Gastrocnemius medialis (tissue), 4 donors: ENCODE data around the gene SERPINE2. TPM values are rescaled to one million over a fixed set of nuclear protein-coding genes. Genes with fewer than 3 reads are reported as not detected.

Source experiments
- ATAC-seq, 2 donors: fragments of 150-250 bp; one replicate each; pipeline ENCODE4 v1.9.1; 2016
- DNase-seq, 2 donors: peaks; one replicate each; pipeline ENCODE4 v3.0.0-alpha.2; 2019
- H3K27ac ChIP-seq, 4 donors: fragments of 200-600 bp; sonication (generic); 1 replicate in 1 of 4; 2 replicates in 3 of 4; pipeline ENCODE4 v1.5.1; 2016 to 2018; ENCODE audit warnings: mild to moderate bottlenecking in 2 of 4, moderate library complexity in 1 of 4
- H3K27me3 ChIP-seq, 3 donors: fragments of 200-600 bp; sonication (generic) in 2 of 3; 1 replicate in 1 of 3; 2 replicates in 2 of 3; pipeline versions ENCODE4 v1.5.1 to v1.6.0; 2016 to 2019; ENCODE audit warnings: mild to moderate bottlenecking in 1 of 3, moderate library complexity in 1 of 3
- H3K36me3 ChIP-seq, 2 donors: fragments of 200-600 bp; sonication (generic) in 1 of 2; one replicate each; pipeline ENCODE4 v1.5.1; 2017 to 2018
- H3K4me1 ChIP-seq, 2 donors: fragments of 200-600 bp; sonication (generic) in 1 of 2; one replicate each; pipeline ENCODE4 v1.5.1; 2016 to 2017; ENCODE audit warnings: mild to moderate bottlenecking in 2 of 2
- H3K4me3 ChIP-seq, 4 donors: fragments of 200-600 bp; sonication (generic) in 3 of 4; 1 replicate in 1 of 4; 2 replicates in 3 of 4; pipeline ENCODE4 v1.5.1; 2016 to 2019; ENCODE audit warnings: mild to moderate bottlenecking in 2 of 4
- H3K9me3 ChIP-seq, 3 donors: fragments of 200-600 bp; sonication (generic) in 2 of 3; 1 replicate in 1 of 3; 2 replicates in 2 of 3; pipeline ENCODE4 v1.5.1; 2016 to 2019
- CTCF ChIP-seq, 5 experiments: fragments of 450-650 bp in 3 of 5; fragments of 200-600 bp in 2 of 5; sonication (generic) in 2 of 5; IDR thresholded peaks in 4 of 5; conservative IDR thresholded peaks in 1 of 5; 1 replicate in 4 of 5; 2 replicates in 1 of 5; pipeline ENCODE4 v1.5.1; 2016 to 2019; ENCODE audit warnings: antibody characterized with exemption in 5 of 5, mild to moderate bottlenecking in 3 of 5, moderate library complexity in 3 of 5
- POLR2A ChIP-seq, 2 donors: fragments of 450-650 bp; IDR thresholded peaks; one replicate each; pipeline ENCODE4 v1.6.1; 2017; ENCODE audit warnings: antibody characterized with exemption in 2 of 2, mild to moderate bottlenecking in 2 of 2, moderate library complexity in 2 of 2
- in situ Hi-C, 4 donors: fragments of 200-750 bp; cut with MboI; loops; one replicate each; pipeline versions ENCODE4 v1.15.0 to v1.8.0; 2017; ENCODE audit warnings: low sequenced_read_pairs in 4 of 4
- intact Hi-C: fragments of 100-400 bp; cut with DNase I; formaldehyde crosslinking; loops from one replicate; pipeline ENCODE4 v1.15.1; 2023; ENCODE audit warnings: low total_unique reads
- total RNA-seq, 4 donors: library from RNA; depleted of rRNA; stranded (reverse); fragments of >200 nt; gene quantifications; one replicate each; pipeline versions ENCODE4 v1.1.0 to v1.2.3, GENCODE V29; 2016

SERPINE2 gene
- total RNA-seq, 4 donors from 2014 or later: 0.41 to 2.8 (median 1.4) TPM

- Histone ChIP-seq H3K27me3 (peaks cover 21 to 34% (median 23%) of the 10 kb centered on the region in 3 donors), H3K4me1 (peaks cover 0 to 5% of the 10 kb centered on the region in 2 donors), H3K36me3 (no peaks in the 10 kb centered on the region), H3K9me3 (no peaks in the 10 kb centered on the region), H3K27ac (no peak overlapping the region), H3K4me3 (no peak overlapping the region)
- intact Hi-C loops (no loop called here), in situ Hi-C loops (no loop called here)
- DNase-seq (no peak), ATAC-seq (no peak)
- TF ChIP-seq CTCF (IDR thresholded peaks at IDR 0.05 in 4 of 5, conservative IDR thresholded peaks at IDR 0.05 in 1 of 5): no peak
- TF ChIP-seq POLR2A (IDR thresholded peaks at IDR 0.05): no peak
Observed at GRCh38 chr2:224036731-224037361, 2.2 kb downstream of the SERPINE2 start.

GRCh38 chr2:224034017-224034416 lies 5.1 kb downstream of the SERPINE2 start:
- H3K27ac ChIP-seq: no peak overlapping the region
- no peaks in the 10 kb centered on the region for H3K9me3 ChIP-seq
- in situ Hi-C loops (no loop called here), intact Hi-C loops (no loop called here)
- H3K27me3 ChIP-seq: peaks cover 21 to 24% (median 23%) of the 10 kb centered on the region in 3 donors
- H3K4me1 ChIP-seq: peaks cover 0 to 5% of the 10 kb centered on the region in 2 donors
- H3K4me3 ChIP-seq: no peak overlapping the region
- H3K36me3 ChIP-seq: no peaks in the 10 kb centered on the region
- no peak for DNase-seq
- no peak for TF ChIP-seq POLR2A (IDR thresholded peaks at IDR 0.05)
- no peak for ATAC-seq

DNA sequence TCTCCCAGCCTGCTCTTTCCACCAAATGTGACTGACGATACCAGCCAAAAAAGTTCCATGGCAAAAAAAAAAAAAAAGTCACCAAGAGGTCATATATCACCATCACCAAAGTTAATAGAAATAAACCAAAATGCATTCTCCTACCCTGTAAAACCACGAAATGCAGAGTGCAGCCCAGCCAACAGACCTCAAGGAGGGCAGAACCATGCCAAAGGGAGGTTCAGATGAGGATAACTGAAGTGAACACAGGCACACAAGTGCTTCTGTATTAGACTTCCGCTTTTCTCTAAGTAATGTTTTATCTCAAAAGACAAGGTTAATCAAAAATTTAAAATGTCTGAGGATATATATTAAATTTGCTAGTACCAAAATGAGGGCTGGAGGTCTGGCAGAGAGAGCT lies 5.5 kb downstream of the SERPINE2 start:
- no peaks in the 10 kb centered on the region for H3K9me3 ChIP-seq
- peaks cover 21 to 23% (median 23%) of the 10 kb centered on the region in 3 donors for H3K27me3 ChIP-seq
- DNase-seq (no peak), ATAC-seq (no peak)
- no peaks in the 10 kb centered on the region for H3K36me3 ChIP-seq
- no peak overlapping the region for H3K4me3 ChIP-seq
- H3K4me1 ChIP-seq: peaks cover 0 to 5% of the 10 kb centered on the region in 2 donors
- H3K27ac ChIP-seq: no peak overlapping the region
- intact Hi-C loops: no loop called here
- TF ChIP-seq POLR2A (IDR thresholded peaks at IDR 0.05): no peak
- no peak for TF ChIP-seq CTCF (IDR thresholded peaks at IDR 0.05 in 4 of 5, conservative IDR thresholded peaks at IDR 0.05 in 1 of 5)
- in situ Hi-C loops: no loop called here

GRCh38 chr2:224032283-224032682 lies 6.8 kb downstream of the SERPINE2 start:
- TF ChIP-seq CTCF (IDR thresholded peaks at IDR 0.05 in 4 of 5, conservative IDR thresholded peaks at IDR 0.05 in 1 of 5) (no peak), POLR2A (IDR thresholded peaks at IDR 0.05) (no peak)
- peaks cover 11 to 17% (median 11%) of the 10 kb centered on the region in 3 donors for H3K27me3 ChIP-seq
- intact Hi-C loops (no loop called here), in situ Hi-C loops (no loop called here)
- H3K27ac ChIP-seq: no peak overlapping the region
- no peaks in the 10 kb centered on the region for H3K4me1 ChIP-seq
- H3K9me3 ChIP-seq: no peaks in the 10 kb centered on the region
- H3K36me3 ChIP-seq: no peaks in the 10 kb centered on the region
- no peak overlapping the region for H3K4me3 ChIP-seq
- ATAC-seq (no peak), DNase-seq (no peak)

DNA sequence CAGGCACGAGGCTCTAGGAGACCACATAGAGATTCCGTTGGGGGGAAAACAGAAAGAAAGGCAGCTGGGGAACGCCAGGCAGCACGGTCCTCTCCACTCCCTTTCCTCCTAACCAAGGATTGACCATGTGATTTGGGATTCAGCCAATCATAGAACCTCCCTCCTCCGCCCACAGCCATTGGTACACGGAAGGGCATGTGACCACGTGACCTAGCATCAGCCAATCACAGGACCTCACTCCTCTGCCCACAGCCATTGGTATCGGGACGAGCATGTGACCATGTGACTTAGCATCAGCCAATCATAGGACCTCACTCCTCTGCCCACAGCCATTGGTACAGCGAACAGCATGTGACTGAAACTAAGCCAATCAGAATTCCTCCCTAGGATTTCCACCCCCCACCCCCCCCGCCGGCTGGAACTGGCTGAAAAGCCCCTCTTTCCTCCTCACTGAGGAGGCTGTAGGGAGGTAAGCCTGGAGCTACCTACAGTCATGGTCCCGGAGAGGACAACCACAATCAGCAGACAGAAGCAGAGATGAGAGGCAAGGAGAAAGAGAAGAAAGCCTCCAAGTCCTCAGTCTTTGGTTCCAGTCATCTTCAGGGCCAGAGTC lies 7.6 kb downstream of the SERPINE2 start:
- Histone ChIP-seq H3K36me3 (no peaks in the 10 kb centered on the region), H3K9me3 (no peaks in the 10 kb centered on the region), H3K4me1 (no peaks in the 10 kb centered on the region), H3K27ac (no peak overlapping the region), H3K4me3 (no peak overlapping the region), H3K27me3 (peaks cover 3 to 8% (median 5%) of the 10 kb centered on the region in 3 donors)
- intact Hi-C loops: no loop called here
- no peak for ATAC-seq
- no peak for DNase-seq
- TF ChIP-seq CTCF (IDR thresholded peaks at IDR 0.05 in 4 of 5, conservative IDR thresholded peaks at IDR 0.05 in 1 of 5): no peak
- in situ Hi-C loops: no loop called here
